Prostate gland (tissue), 2 donors: ENCODE measurements around the gene ABCC3. TPM values are rescaled to one million over a fixed set of nuclear protein-coding genes. Genes with fewer than 3 reads are reported as not detected.
"Not testable (repeated sequence)": the region's sequence is repeated elsewhere in the genome, so short reads cannot be mapped to it uniquely, and the experiment has no call there.

Source experiments
- DNase-seq: peaks from one replicate; pipeline ENCODE4 v3.0.0-alpha.2; 2019; ENCODE audit warnings: low spot score
- H3K27ac ChIP-seq, 2 donors: fragments of 200-600 bp; sonication (generic); 2 replicates each; pipeline ENCODE4 v1.5.1; 2017 to 2019
- H3K27me3 ChIP-seq: fragments of 200-600 bp; sonication (generic); replicated peaks from 2 replicates; pipeline ENCODE4 v1.5.1; 2019; ENCODE audit not compliant: insufficient read depth
- H3K36me3 ChIP-seq, 2 donors: fragments of 200-600 bp; sonication (generic); 1 replicate in 1 of 2; 2 replicates in 1 of 2; pipeline versions ENCODE4 v1.5.1 to v1.8.1; 2017 to 2019
- H3K4me1 ChIP-seq: fragments of 200-600 bp; sonication (generic); replicated peaks from 2 replicates; pipeline ENCODE4 v1.5.1; 2019
- H3K4me3 ChIP-seq, 2 donors: fragments of 200-600 bp; sonication (generic); 2 replicates each; pipeline ENCODE4 v1.5.1; 2017 to 2019
- H3K9me3 ChIP-seq: fragments of 200-600 bp; sonication (generic); 2 replicates; pipeline ENCODE4 v1.5.1; 2017
- CTCF ChIP-seq, 4 experiments: fragments of 200-600 bp in 2 of 4; fragments of 450-650 bp in 2 of 4; sonication (generic) in 2 of 4; IDR thresholded peaks; 1 replicate in 3 of 4; 2 replicates in 1 of 4; pipeline ENCODE4 v1.5.1; 2016 to 2019; ENCODE audit warnings: antibody characterized with exemption in 4 of 4, mild to moderate bottlenecking in 2 of 4, moderate library complexity in 2 of 4
- POLR2A ChIP-seq: fragments of 450-650 bp; IDR thresholded peaks from one replicate; pipeline ENCODE4 v1.6.1; 2016; ENCODE audit warnings: antibody characterized with exemption, mild to moderate bottlenecking
- POLR2AphosphoS5 ChIP-seq: sonication (generic); formaldehyde crosslinking; IDR thresholded peaks from one replicate; pipeline ENCODE4 v1.6.1; 2017; ENCODE audit warnings: antibody characterized with exemption
- WGBS: methylation state at CpG from one replicate; pipeline ENCODE4 v1.1.5; 2018; 5-methylcytosine and 5-hydroxymethylcytosine counted together
- intact Hi-C: fragments of 100-400 bp; cut with DNase I; formaldehyde crosslinking; loops from one replicate; pipeline ENCODE4 v1.14.2; 2022
- total RNA-seq, 2 donors: library from RNA; depleted of rRNA; stranded (reverse); fragments of >200 nt; gene quantifications; one replicate each; pipeline ENCODE4 v1.1.0, GENCODE V29; 2016

Gene ABCC3
- total RNA-seq, 2 donors from 2014 or later, result 65.9 to 66.1 TPM

DNA sequence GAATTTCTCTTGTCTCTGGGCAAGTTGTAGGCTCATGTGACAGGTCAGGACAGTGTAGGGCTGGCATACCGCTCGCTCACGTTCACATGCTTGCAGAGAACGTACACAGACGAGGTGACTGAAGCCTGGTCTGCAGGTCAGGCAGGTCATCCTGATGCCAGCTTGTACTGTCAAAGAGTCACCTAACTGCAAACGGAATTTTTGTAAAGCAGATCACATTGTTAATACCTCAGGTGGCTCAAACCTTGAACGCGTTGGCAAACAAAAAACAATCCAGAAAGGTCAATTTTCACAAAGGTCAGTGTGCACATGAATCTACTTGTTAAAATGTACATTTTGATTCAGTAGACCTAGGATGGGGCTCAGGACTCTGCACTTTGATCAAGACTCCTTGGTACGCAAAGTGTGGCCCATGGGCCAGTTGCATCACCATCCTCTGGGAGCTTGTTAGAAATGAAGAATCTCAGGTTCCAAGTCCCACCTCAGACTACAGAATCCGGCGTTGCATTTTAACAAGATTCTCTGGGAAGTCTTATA, 44.4 kb downstream of the ABCC3 start:
- DNase-seq, result no peak
- 83% methylated on average over 11 of the region's 11 CpGs for WGBS

GRCh38 chr17:50680126-50680525, 45.4 kb downstream of the ABCC3 start:
- H3K27me3 ChIP-seq, result no peaks in the 10 kb centered on the region
- H3K4me1 ChIP-seq, result no peaks in the 10 kb centered on the region
- no peak for DNase-seq
- 93% methylated on average over 5 of the region's 5 CpGs for WGBS
- H3K36me3 ChIP-seq, result no peaks in the 10 kb centered on the region
- no peaks in the 10 kb centered on the region for H3K9me3 ChIP-seq
- intact Hi-C loops, result loop anchor here (5.0 kb wide), 2 partner anchors 48 to 133 kb away; partner anchors contain the start of genes ABCC3 and SPATA20
- no peak overlapping the region for H3K27ac ChIP-seq
- no peak overlapping the region for H3K4me3 ChIP-seq
- TF ChIP-seq POLR2AphosphoS5, result no peak
- TF ChIP-seq CTCF (IDR thresholded peaks at IDR 0.05), result no peak
- TF ChIP-seq POLR2A, result no peak

More for the DNA sequence above, 44.4 kb downstream of the ABCC3 start:
- intact Hi-C loops, result no loop called here
- H3K4me3 ChIP-seq, result no peak overlapping the region
- H3K27me3 ChIP-seq, result no peaks in the 10 kb centered on the region
- no peaks in the 10 kb centered on the region for H3K9me3 ChIP-seq
- no peaks in the 10 kb centered on the region for H3K4me1 ChIP-seq
- no peak overlapping the region for H3K27ac ChIP-seq
- TF ChIP-seq POLR2A (no peak), POLR2AphosphoS5 (no peak), CTCF (IDR thresholded peaks at IDR 0.05) (no peak)
- no peaks in the 10 kb centered on the region for H3K36me3 ChIP-seq

DNA sequence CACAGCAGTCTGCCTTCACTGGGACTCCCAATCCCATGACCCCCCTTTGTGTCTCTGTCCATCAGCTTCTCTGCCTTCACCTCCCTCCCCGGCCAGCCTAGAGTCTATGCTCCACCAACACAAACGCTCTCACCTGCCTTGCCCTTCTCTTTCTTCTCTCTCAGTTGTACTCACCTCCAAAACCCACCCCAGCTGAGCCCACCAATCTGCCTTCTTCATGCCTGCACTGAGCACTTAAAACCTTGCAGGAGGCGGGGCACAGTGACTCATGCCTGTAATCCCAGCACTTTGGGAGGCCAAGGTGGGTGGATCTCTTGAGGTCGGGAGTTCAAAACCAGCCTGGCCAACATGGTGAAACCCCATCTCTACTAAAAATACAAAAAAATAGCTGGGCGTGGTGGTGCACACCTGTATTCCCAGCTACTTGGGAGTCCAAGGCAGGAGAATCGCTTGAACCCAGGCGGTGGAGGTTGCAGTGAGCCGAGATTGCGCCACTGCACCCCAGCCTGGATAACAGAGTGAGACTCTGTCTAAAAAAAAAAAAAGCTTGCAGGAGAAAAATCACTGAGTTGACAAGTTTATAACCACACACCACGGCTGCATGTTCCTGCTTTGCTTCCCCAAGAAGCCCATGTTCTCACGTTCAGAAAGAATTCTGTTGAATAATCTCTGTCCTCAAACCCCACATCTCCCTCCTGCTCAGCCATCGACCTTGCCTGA, 46.0 kb downstream of the ABCC3 start:
- H3K27me3 ChIP-seq, DNase-seq, H3K36me3 ChIP-seq, H3K9me3 ChIP-seq, H3K4me3 ChIP-seq, H3K27ac ChIP-seq, H3K4me1 ChIP-seq: not testable (repeated sequence)
- 59% methylated on average over 12 of the region's 12 CpGs for WGBS
- intact Hi-C loops, result loop anchor here (5.0 kb wide), 2 partner anchors 48 to 133 kb away; partner anchors contain the start of genes ABCC3 and SPATA20

DNA sequence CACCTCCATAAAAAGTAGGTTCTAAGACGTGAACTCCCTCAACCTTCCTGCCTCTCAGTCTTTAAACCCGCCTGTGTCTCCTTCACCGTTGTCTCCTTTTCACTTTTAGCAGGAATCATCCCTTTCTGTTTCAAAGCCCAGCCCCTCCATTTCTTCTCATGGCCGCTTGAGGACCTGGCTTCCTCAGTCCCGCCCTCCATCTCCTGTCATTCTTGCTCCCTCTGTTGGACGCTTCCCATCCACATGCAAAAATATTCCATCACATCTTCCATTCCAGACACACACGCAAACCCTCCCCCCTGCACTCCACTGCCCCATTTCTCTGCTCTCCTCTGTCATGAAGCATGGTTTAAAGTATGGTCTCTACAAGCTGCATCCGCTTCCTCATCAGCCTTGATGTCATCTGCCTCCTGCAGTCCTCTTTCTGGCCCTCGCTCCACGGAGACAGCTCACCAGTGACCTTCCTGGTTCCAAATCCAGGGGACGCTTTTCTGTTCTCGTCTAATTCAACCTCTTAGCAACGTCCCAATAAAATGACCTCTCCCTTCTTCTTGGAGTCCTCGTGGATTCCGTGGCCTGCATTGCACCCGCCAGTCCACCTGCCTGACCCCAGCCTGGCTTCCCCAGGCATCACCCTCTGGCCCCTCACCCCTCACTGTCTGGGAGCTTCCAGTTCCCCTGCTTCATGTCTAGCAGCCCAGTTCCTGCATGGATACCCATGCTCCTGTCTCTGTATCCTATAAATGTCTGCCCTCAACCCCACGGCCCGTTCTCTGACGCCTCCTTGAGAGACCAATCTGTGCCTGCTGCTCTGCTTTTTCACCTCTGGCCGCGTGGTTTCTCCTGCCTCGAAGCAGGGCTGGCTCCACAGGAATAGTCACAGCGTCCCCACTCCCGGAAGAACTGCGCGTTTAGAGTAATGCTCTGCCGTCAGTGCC, 46.9 kb downstream of the ABCC3 start:
- DNase-seq, result peak; percentile 58
- intact Hi-C loops, result loop anchor here (5.0 kb wide), 2 partner anchors 49 to 134 kb away; partner anchors contain the start of genes ABCC3 and SPATA20
- Histone ChIP-seq H3K27ac (no peak overlapping the region), H3K9me3 (no peaks in the 10 kb centered on the region), H3K27me3 (no peaks in the 10 kb centered on the region), H3K4me3 (no peak overlapping the region), H3K36me3 (no peaks in the 10 kb centered on the region), H3K4me1 (no peaks in the 10 kb centered on the region)
- WGBS, result 55% methylated on average over 27 of the region's 27 CpGs
- TF ChIP-seq POLR2AphosphoS5 (peak; percentile 50), CTCF (IDR thresholded peaks at IDR 0.05) (peak; percentile 20 to 77 (median 51)), POLR2A (no peak)

GRCh38 chr17:50682441-50682840, 47.8 kb downstream of the ABCC3 start:
- no peak overlapping the region for H3K27ac ChIP-seq

More at GRCh38 chr17:50682441-50682840, 47.8 kb downstream of the ABCC3 start:
- DNase-seq, result no peak
- no peak for TF ChIP-seq POLR2A
- TF ChIP-seq CTCF (IDR thresholded peaks at IDR 0.05), result no peak
- no peak for TF ChIP-seq POLR2AphosphoS5
- intact Hi-C loops, result loop anchor here (5.0 kb wide), 2 partner anchors 50 to 135 kb away; partner anchors contain the start of genes ABCC3 and SPATA20
- 82% methylated on average over 3 of the region's 3 CpGs for WGBS
- Histone ChIP-seq H3K27me3 (no peaks in the 10 kb centered on the region), H3K9me3 (no peaks in the 10 kb centered on the region), H3K4me1 (peaks cover 3% of the 10 kb centered on the region), H3K4me3 (no peak overlapping the region), H3K36me3 (no peaks in the 10 kb centered on the region)
